Naive B cell (primary cell): ENCODE results near the gene AQP1. TPM values are rescaled to one million over a fixed set of nuclear protein-coding genes. Genes with fewer than 3 reads are reported as not detected.

Experiments used
- ATAC-seq, 2 donors: fragments of 150-1000 bp; cut with Tn5 transposase; 2 replicates each; pipeline ENCODE4 v1.10.0; 2021; ENCODE audit warnings: low read depth in 2 of 2, mild to moderate bottlenecking in 2 of 2, moderate library complexity in 2 of 2
- DNase-seq: peaks from one replicate; pipeline ENCODE4 v3.0.0; 2022
- H3K27ac Mint-ChIP-seq, 6 donors: one replicate each; pipeline ENCODE4 v1.8.0; 2020 to 2022; ENCODE audit warnings: mild to moderate bottlenecking in 6 of 6, mixed read lengths in 6 of 6, moderate library complexity in 5 of 6, inconsistent platforms in 2 of 6
- H3K27me3 Mint-ChIP-seq, 3 donors: one replicate each; pipeline ENCODE4 v1.8.0; 2021 to 2022; ENCODE audit warnings: mixed read lengths in 3 of 3, mild to moderate bottlenecking in 1 of 3
- H3K36me3 Mint-ChIP-seq, 2 donors: one replicate each; pipeline ENCODE4 v1.8.0; 2020 to 2022; ENCODE audit warnings: mixed read lengths in 2 of 2, inconsistent platforms in 1 of 2, mild to moderate bottlenecking in 1 of 2
- H3K4me1 Mint-ChIP-seq, 3 donors: one replicate each; pipeline ENCODE4 v1.8.0; 2020 to 2022; ENCODE audit warnings: mixed read lengths in 3 of 3, inconsistent platforms in 1 of 3, mild to moderate bottlenecking in 1 of 3, moderate library complexity in 1 of 3
- H3K4me3 Mint-ChIP-seq, 8 donors: one replicate each; pipeline ENCODE4 v1.8.0; 2020 to 2022; ENCODE audit warnings: mild to moderate bottlenecking in 8 of 8, mixed read lengths in 8 of 8, moderate library complexity in 8 of 8, inconsistent platforms in 2 of 8
- H3K9me3 Mint-ChIP-seq, 7 donors: one replicate each; pipeline ENCODE4 v1.8.0; 2020 to 2022; ENCODE audit warnings: mixed read lengths in 7 of 7, mild to moderate bottlenecking in 5 of 7, inconsistent platforms in 2 of 7, moderate library complexity in 1 of 7
- polyA plus RNA-seq, 6 donors: library from polyadenylated mRNA; unstranded; fragments of 300-500 nt; fragmentation: Illumina TruSeq; gene quantifications; one replicate each; pipeline ENCODE4 v1.2.3, GENCODE V29; 2021; ENCODE audit warnings: low read depth in 6 of 6

Gene AQP1
- polyA plus RNA-seq, 6 donors from 2014 or later: not detected

DNA sequence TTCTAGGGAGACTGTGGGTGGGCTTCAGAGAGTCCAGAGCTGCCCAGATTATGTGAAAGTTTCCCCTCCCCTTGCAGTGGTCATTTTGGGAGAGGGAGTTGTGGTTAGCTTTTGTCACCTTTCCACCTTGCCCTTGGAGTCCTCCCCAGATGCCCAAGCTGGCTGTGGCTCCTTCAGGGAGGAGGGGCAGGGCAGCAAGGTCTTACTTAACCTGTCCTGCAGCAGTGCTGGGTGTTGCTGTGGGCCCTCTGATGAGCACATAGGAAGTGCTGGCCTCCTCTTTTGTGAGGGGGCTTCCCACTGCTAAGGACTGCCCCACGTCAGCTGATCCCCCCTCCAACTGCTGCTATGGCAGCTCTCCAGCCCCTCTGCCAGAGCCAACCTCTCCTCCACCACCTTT lies 17.6 kb upstream of the AQP1 start:
- Mint-ChIP-seq H3K9me3 (peaks cover 7 to 29% (median 15%) of the 10 kb centered on the region in 7 donors), H3K4me1 (no peaks in the 10 kb centered on the region), H3K36me3 (peaks cover 6 to 8% of the 10 kb centered on the region in 2 donors), H3K4me3 (no peak overlapping the region), H3K27me3 (peaks cover 0 to 7% (median 5%) of the 10 kb centered on the region in 3 donors), H3K27ac (no peak overlapping the region)
- DNase-seq (no peak), ATAC-seq (no peak)

DNA sequence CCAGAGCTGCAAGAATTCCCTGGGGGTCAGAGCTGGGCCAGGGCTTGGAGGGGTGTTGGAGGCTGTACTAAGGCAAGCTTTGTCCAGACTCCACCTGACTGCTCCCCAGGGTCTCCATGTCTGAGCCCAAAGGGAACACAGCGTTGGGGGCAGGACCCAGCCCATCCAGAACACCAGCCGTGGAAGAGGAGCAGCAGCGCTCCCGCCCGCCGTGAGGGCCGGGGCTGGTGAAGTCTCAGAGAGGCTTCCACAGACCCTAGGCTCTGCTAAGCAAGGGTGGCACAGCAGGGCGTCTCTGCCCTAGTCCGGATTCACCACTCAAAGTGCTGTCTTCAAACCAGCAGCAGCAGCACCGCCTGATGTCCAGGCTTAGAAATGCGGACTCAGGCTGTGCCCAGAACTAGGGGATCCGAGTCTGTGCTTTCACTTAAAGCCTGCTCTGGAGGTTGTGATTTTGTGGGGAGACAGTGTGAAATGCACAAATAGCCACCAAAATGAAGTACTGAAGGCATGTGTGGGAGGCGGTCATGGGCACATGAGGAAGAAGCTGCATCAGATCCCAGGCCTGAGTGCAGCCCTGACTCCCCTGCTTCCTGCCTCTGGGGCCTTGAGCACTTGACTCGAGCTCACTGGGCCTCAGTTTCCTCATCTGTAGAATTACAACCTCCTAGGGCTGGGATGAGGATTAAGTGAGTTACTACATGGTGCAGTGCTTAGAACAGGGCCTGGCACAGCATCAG lies 16.6 kb upstream of the AQP1 start:
- Mint-ChIP-seq H3K4me3 (no peak overlapping the region), H3K9me3 (peaks cover 7 to 23% (median 15%) of the 10 kb centered on the region in 7 donors), H3K36me3 (peaks cover 6 to 8% of the 10 kb centered on the region in 2 donors), H3K27ac (peak overlapping the region in 1 of 6 donors; percentile 69), H3K4me1 (no peaks in the 10 kb centered on the region), H3K27me3 (peaks cover 0 to 7% (median 5%) of the 10 kb centered on the region in 3 donors)
- ATAC-seq (no peak), DNase-seq (no peak)

DNA sequence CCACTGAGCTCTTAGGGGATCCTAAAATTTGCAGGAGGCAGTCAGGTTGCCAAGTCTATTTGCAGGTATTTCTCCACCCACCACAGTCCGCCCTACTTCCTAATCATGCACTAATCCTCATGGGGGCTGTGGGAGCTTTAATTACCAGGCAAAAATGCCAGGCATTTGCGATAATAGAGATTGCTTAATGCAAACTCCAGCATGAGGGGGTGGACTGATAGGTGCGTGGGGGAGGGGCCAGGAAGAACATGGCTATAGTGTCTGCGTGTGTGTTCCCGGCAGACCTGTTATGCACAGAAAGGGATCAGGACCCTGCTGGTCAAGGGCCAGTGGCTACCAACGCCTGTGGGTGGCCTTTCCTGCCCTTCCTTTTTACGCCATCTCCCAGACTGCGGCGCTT lies 15.6 kb upstream of the AQP1 start:
- H3K27ac Mint-ChIP-seq: no peak overlapping the region
- H3K4me1 Mint-ChIP-seq: no peaks in the 10 kb centered on the region
- DNase-seq: no peak
- no peak overlapping the region for H3K4me3 Mint-ChIP-seq
- ATAC-seq: no peak
- H3K36me3 Mint-ChIP-seq: peaks cover 0 to 6% of the 10 kb centered on the region in 2 donors
- H3K27me3 Mint-ChIP-seq: peaks cover 0 to 7% (median 5%) of the 10 kb centered on the region in 3 donors
- H3K9me3 Mint-ChIP-seq: peaks cover 3 to 13% (median 6%) of the 10 kb centered on the region in 7 donors

DNA sequence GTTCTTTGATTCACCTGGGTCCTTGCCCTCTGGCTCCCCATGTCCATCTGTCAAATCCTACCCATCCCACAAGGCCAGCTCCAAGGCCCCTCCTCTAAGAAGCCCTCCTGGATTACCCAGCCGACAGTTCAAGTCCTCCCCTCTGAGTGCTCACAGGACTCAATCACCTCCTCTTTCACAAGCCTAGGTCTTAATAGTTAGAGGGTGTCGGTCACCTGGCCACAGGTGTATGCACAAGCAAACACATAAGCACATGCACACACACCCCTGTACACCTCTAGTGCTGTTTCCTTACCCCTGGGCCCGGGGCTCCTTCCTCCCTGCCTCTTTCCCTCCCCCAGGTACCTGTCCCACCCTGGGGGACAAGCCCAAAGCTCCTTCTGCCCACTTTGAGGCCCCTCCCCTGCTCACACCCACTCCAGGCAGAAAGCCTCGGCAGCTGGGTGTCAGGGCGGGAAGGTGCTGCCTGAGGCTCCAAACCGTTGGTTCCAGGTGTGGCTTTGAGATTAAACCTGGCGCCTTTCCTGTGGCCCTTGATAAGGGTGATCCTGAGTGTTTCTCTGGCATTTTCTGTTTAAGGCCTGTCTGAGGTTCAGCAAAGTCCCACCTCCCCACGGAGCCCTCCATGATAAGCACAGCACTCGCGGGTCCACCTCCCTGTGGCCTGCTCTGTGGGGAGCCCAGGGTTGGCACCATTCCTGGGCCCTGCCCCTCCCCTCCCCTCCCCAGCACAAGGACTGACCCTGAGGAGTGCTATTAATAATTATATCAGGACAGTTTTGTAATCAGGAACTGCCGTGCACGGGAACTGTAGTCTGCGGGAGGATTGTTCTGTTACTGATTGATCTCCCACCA lies 14.6 kb upstream of the AQP1 start:
- H3K9me3 Mint-ChIP-seq: peaks cover 0 to 5% (median 2%) of the 10 kb centered on the region in 7 donors
- H3K4me1 Mint-ChIP-seq: no peaks in the 10 kb centered on the region
- ATAC-seq: no peak
- no peak overlapping the region for H3K4me3 Mint-ChIP-seq
- no peaks in the 10 kb centered on the region for H3K36me3 Mint-ChIP-seq
- H3K27me3 Mint-ChIP-seq: peaks cover 0 to 7% (median 5%) of the 10 kb centered on the region in 3 donors
- peak overlapping the region in 1 of 6 donors; percentile 43 for H3K27ac Mint-ChIP-seq
- DNase-seq: no peak

DNA sequence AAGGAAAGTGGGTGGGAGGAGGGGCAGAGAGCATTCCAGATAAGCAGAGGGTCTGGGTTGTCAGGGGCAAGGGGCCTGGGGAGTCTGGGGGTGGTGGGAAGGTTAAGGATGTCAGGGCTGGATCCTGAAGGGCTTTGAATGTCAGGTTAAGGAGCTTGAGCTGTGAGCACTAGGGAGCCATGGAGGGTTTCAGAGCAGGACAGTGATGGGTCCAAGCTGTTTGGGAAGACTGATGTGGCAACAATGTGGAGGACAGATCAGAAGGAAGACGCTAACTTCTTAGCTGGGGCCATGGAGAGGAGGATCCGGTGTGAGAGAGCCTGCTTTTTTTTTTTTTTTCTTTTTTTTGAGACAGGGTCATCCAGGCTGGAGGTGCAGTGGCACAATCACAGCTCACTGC lies 13.9 kb upstream of the AQP1 start:
- Mint-ChIP-seq H3K27ac (no peak overlapping the region), H3K27me3 (peaks cover 0 to 7% (median 5%) of the 10 kb centered on the region in 3 donors), H3K36me3 (no peaks in the 10 kb centered on the region), H3K4me3 (no peak overlapping the region), H3K9me3 (peaks cover 0 to 2% (median 0%) of the 10 kb centered on the region in 7 donors), H3K4me1 (no peaks in the 10 kb centered on the region)
- ATAC-seq (no peak), DNase-seq (no peak)

DNA sequence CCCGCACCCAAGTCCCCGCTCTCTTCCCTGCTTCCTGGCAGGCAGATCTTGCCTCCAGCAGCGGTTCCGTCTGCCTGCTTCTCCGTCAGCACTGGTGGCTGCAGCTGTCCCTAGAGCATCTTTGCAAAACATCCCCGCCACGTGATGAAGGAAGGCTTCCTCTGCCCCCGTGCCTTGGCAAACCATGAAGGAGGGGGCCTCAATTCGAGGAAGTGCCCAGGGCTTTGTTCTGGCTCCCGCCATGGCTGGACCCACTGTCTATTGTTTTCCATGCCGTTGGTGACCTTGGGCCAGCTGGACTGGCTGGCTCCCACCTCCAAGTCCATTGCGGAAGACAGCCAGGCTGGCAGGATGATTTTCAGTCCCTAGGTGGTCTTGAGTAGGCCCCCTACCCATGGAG lies 13.2 kb upstream of the AQP1 start:
- no peak overlapping the region for H3K27ac Mint-ChIP-seq

DNA sequence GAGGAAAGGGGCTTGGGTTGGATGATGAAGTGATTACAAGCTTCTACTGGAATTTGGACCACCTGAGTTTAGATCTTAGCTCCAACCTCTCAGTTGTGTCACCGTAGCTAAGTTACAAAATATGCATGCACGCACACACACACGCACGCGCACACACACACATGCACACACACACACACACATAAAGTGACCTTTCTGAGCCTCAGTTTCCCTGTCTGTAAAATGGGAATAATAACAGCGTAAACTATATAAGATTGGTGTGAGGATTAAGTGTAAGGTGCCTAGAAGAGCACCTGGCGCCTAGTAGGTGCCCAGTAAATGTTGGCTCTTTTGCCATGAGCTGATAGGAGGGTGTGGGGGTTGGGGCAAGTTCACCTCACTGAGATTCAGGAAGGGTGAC lies 12.6 kb upstream of the AQP1 start:
- Mint-ChIP-seq H3K4me3 (no peak overlapping the region), H3K27me3 (peaks cover 0 to 7% (median 5%) of the 10 kb centered on the region in 3 donors), H3K36me3 (no peaks in the 10 kb centered on the region), H3K9me3 (no peaks in the 10 kb centered on the region), H3K27ac (no peak overlapping the region), H3K4me1 (no peaks in the 10 kb centered on the region)
- DNase-seq: no peak
- no peak for ATAC-seq

More for the DNA sequence above, 13.2 kb upstream of the AQP1 start:
- no peak for DNase-seq
- ATAC-seq: no peak
- peak overlapping the region in 1 of 8 donors; percentile 69 for H3K4me3 Mint-ChIP-seq
- H3K27me3 Mint-ChIP-seq: peaks cover 0 to 7% (median 5%) of the 10 kb centered on the region in 3 donors
- no peaks in the 10 kb centered on the region for H3K4me1 Mint-ChIP-seq
- H3K9me3 Mint-ChIP-seq: no peaks in the 10 kb centered on the region
- H3K36me3 Mint-ChIP-seq: no peaks in the 10 kb centered on the region

DNA sequence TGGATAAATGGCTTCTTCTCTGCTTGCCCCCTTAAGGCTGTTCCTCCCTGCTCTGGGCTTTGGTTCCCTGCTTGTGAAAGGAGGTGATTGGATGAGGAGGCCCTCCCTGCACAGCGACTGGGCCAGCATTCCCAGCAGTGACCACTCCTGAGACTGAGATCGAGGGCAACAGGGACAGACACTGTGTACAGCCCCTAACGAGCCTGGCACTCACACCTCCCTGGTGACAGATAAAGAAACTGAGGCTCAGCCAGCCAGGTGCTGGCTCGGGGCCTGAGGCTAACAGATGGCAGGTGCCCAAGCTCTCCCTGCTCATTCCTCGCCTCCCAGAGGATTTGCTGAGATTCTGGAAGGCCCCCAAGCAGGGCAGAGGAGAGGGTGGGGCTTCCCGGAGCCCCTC lies 12.0 kb upstream of the AQP1 start:
- Mint-ChIP-seq H3K27ac (no peak overlapping the region), H3K27me3 (peaks cover 0 to 5% (median 3%) of the 10 kb centered on the region in 3 donors), H3K4me1 (no peaks in the 10 kb centered on the region), H3K4me3 (no peak overlapping the region), H3K9me3 (no peaks in the 10 kb centered on the region), H3K36me3 (no peaks in the 10 kb centered on the region)
- ATAC-seq: no peak
- DNase-seq: no peak

DNA sequence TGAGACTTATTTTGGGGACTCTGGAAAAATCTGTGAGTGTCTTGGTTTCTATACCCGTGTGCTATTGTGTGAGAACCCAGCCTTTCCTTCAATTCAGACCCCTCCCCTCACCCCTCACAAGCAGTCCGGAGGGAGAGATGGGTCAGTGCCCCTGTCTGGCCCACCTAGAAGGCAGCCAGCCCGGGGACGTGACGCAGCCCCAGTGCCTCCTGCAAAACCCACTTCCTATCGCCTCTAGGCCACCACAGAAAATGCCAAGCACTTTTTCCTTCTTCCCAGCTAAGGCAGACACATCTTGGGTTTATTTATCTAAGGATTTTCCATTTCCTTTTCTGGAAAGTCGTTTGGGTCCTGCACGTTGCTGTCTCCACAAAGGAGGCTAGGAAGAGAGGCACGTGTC lies 11.6 kb upstream of the AQP1 start:
- peak overlapping the region in 1 of 6 donors; percentile 56 for H3K27ac Mint-ChIP-seq
- no peaks in the 10 kb centered on the region for H3K36me3 Mint-ChIP-seq
- H3K4me1 Mint-ChIP-seq: no peaks in the 10 kb centered on the region
- H3K9me3 Mint-ChIP-seq: no peaks in the 10 kb centered on the region
- peaks cover 0 to 5% (median 0%) of the 10 kb centered on the region in 3 donors for H3K27me3 Mint-ChIP-seq
- no peak overlapping the region for H3K4me3 Mint-ChIP-seq
- DNase-seq (no peak), ATAC-seq (no peak)

DNA sequence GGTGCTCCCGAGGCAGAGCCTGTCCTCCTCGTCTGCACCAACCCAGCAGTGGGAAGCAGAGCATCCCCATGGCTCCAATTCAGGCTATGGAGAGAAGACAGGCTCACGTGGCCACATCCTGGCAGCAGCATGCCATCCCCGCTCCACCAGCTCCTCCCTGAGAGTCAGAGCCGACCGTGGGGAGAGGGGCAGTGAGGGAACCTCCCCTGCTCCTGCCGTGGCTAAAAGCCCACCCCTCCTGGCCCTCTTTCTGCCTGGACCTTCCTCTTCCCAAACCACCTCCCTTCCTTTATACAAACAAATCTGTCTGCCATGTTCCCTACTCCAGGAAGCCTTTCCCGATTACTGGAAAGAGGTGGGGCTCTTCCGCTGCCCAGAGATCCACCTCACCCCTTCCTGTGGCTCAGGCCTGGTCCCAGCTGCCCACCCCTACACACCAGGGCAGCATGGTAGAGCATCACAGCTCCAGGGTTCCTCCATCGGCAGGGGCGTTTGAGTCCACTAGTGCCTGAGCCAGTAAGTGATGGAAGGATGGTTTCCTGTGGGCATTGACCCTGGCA lies 10.8 kb upstream of the AQP1 start:
- H3K4me1 Mint-ChIP-seq: no peaks in the 10 kb centered on the region
- H3K4me3 Mint-ChIP-seq: no peak overlapping the region
- H3K27me3 Mint-ChIP-seq: peaks cover 0 to 5% (median 0%) of the 10 kb centered on the region in 3 donors
- no peaks in the 10 kb centered on the region for H3K9me3 Mint-ChIP-seq
- DNase-seq (no peak), ATAC-seq (no peak)
- peak overlapping the region in 1 of 6 donors; percentile 33 for H3K27ac Mint-ChIP-seq
- no peaks in the 10 kb centered on the region for H3K36me3 Mint-ChIP-seq

DNA sequence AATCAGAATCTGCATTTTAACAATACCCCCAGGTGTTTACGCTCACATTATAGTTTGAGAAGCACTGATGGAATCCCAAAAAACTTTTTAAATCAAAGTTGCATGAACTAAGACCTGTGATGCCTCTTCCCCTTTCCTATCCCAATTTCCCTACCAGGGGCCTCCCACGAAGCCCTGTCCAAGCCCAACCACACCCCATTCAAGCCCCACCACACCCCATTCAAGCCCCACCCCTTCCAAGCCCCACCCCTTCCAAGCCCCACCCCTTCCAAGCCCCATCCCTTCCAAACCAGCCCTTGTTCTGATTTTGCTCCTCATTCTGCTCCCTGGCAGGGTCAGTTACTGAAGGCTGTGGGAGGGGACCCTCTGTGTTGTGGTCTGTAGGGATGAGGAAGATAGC lies 9.8 kb upstream of the AQP1 start:
- no peak overlapping the region for H3K27ac Mint-ChIP-seq
- H3K4me3 Mint-ChIP-seq: no peak overlapping the region
- peaks cover 0 to 2% (median 0%) of the 10 kb centered on the region in 3 donors for H3K27me3 Mint-ChIP-seq
- DNase-seq (no peak), ATAC-seq (no peak)
- H3K36me3 Mint-ChIP-seq: no peaks in the 10 kb centered on the region
- H3K9me3 Mint-ChIP-seq: no peaks in the 10 kb centered on the region
- H3K4me1 Mint-ChIP-seq: no peaks in the 10 kb centered on the region

DNA sequence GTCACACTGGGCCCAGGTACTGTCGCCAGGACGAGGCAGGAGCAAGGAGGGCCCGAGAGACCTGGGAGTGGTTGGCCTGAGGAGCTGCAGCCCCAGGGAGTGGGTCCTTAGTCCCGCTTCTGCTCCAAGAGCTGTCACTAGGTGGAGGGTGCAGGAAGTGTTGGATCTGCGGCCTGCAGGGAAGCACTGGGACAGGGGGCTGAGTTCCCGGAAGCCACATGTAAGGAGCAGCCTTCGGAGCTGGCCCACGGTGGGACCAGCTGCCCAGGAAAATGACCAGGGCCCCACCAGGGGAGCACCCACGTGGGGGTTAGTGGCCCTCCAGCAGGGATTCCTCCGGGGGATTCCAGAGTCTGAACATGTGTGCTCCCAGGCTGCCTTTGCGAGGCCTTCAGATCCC lies 9.2 kb upstream of the AQP1 start:
- H3K27ac Mint-ChIP-seq: no peak overlapping the region

DNA sequence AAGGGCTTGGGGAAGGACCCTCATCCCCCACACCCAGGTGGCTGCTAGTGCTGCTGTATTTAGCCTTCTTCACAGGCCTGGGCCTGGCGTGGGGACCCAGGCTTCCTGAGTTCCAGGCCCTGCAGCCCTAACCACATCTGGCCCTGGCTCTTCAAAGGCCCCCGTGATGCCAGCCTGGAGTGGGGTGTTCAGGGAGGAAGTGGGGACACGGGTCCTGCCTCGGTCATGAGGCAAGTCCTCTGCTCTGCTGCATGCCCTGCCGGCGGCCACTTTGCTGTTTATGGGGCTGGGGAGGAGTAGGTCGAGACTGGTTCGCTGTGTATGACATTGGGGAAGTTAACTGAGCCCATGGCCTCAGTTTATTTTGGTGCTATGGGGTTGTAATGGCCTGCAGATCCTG lies 8.5 kb upstream of the AQP1 start:
- no peaks in the 10 kb centered on the region for H3K9me3 Mint-ChIP-seq
- no peak overlapping the region for H3K4me3 Mint-ChIP-seq
- H3K27ac Mint-ChIP-seq: no peak overlapping the region
- ATAC-seq: no peak
- no peaks in the 10 kb centered on the region for H3K27me3 Mint-ChIP-seq
- H3K4me1 Mint-ChIP-seq: no peaks in the 10 kb centered on the region
- no peaks in the 10 kb centered on the region for H3K36me3 Mint-ChIP-seq
- no peak for DNase-seq

More for the DNA sequence above, 9.2 kb upstream of the AQP1 start:
- H3K4me3 Mint-ChIP-seq: no peak overlapping the region
- H3K36me3 Mint-ChIP-seq: no peaks in the 10 kb centered on the region
- DNase-seq: no peak
- no peaks in the 10 kb centered on the region for H3K27me3 Mint-ChIP-seq
- no peak for ATAC-seq
- no peaks in the 10 kb centered on the region for H3K9me3 Mint-ChIP-seq
- no peaks in the 10 kb centered on the region for H3K4me1 Mint-ChIP-seq
